Urothelium cell line (cell line): ENCODE data around the gene COPS6.
A peak's percentile ranks its signal among the peaks of the same experiment; 100 is the strongest.

Source experiments
- DNase-seq: peaks from one replicate; pipeline ENCODE4 v3.0.0; 2011; ENCODE audit warnings: low spot score, mixed read lengths
- FAIRE-seq: peaks from 2 replicates; lab custom pipeline; 2011; peaks lifted over from hg19 to GRCh38; lab: Jason Lieb, UNC

The COPS6 gene

GRCh38 chr7:100101016-100101862, 12.5 kb downstream of the COPS6 start, which contains the start of the genes AP4M1 and MCM7:
Gene AP4M1, plus strand, starts transcription at chr7:100101643. Its CDS starts 72 bp downstream, at chr7:100101715.
Gene MCM7, minus strand, starts transcription at chr7:100101397. Its CDS starts 103 bp downstream, at chr7:100101294.
- FAIRE-seq (peak; percentile 96), DNase-seq (peak; percentile 100)

GRCh38 chr7:100102950-100103840, 14.4 kb downstream of the COPS6 start:
- no peak for FAIRE-seq
- no peak for DNase-seq

GRCh38 chr7:100105534-100105933, 16.8 kb downstream of the COPS6 start:
- no peak for FAIRE-seq

GRCh38 chr7:100106633-100107032, 17.9 kb downstream of the COPS6 start:
- DNase-seq (no peak), FAIRE-seq (no peak)

More at GRCh38 chr7:100105534-100105933, 16.8 kb downstream of the COPS6 start:
- DNase-seq: no peak

- no peak for DNase-seq
These were observed 18.5 kb downstream of the COPS6 start for GRCh38 chr7:100107125-100107737.

GRCh38 chr7:100107890-100108289, 19.1 kb downstream of the COPS6 start:
- DNase-seq (no peak), FAIRE-seq (no peak)

More at GRCh38 chr7:100107125-100107737, 18.5 kb downstream of the COPS6 start:
- FAIRE-seq: peak; percentile 5

- FAIRE-seq: peak; percentile 73
These were observed 20.9 kb downstream of the COPS6 start for GRCh38 chr7:100109521-100110163.

GRCh38 chr7:100111156-100111555, 22.4 kb downstream of the COPS6 start:
- DNase-seq: no peak
- no peak for FAIRE-seq

More at GRCh38 chr7:100109521-100110163, 20.9 kb downstream of the COPS6 start:
- DNase-seq: no peak

GRCh38 chr7:100111914-100112313, 23.1 kb downstream of the COPS6 start:
- DNase-seq: no peak
- FAIRE-seq: no peak

- FAIRE-seq (no peak), DNase-seq (no peak)
These were observed 26.3 kb downstream of the COPS6 start for GRCh38 chr7:100115026-100115425.

- no peak for FAIRE-seq
These were observed 29.8 kb downstream of the COPS6 start for GRCh38 chr7:100118388-100119071.

GRCh38 chr7:100119072-100119969, 30.6 kb downstream of the COPS6 start, which contains the start of the genes CNPY4 and TAF6:
Gene CNPY4, plus strand, starts transcription at chr7:100119634. Its CDS starts 111 bp downstream, at chr7:100119745.
Gene TAF6, minus strand, starts transcription at chr7:100119358. Its CDS starts 5,149 bp downstream, at chr7:100114209.
- DNase-seq (peak; percentile 100), FAIRE-seq (peak; percentile 79)

More at GRCh38 chr7:100118388-100119071, 29.8 kb downstream of the COPS6 start:
- no peak for DNase-seq

GRCh38 chr7:100119970-100120732, 31.4 kb downstream of the COPS6 start:
- DNase-seq (peak; percentile 89), FAIRE-seq (no peak)

- DNase-seq: no peak
- no peak for FAIRE-seq
These were observed 31.9 kb downstream of the COPS6 start for GRCh38 chr7:100120733-100121036.

GRCh38 chr7:100122067-100122466, 33.3 kb downstream of the COPS6 start:
- FAIRE-seq: no peak
- no peak for DNase-seq

GRCh38 chr7:100122568-100122967, 33.8 kb downstream of the COPS6 start:
- FAIRE-seq (no peak), DNase-seq (no peak)

- FAIRE-seq: no peak
- no peak for DNase-seq
These were observed 35.8 kb downstream of the COPS6 start for GRCh38 chr7:100124301-100125230.
